Esophagus mucosa (tissue), 1 donor: Measurements from ENCODE around the gene FBF1. TPM values are rescaled to one million over a fixed set of nuclear protein-coding genes. Genes with fewer than 3 reads are reported as not detected.
A peak's percentile ranks its signal among the peaks of the same experiment; 100 is the strongest.
"Not testable (repeated sequence)": the region's sequence is repeated elsewhere in the genome, so short reads cannot be mapped to it uniquely, and the experiment has no call there.

ENCODE experiments used
- ATAC-seq: fragments of 200-7000 bp; cut with Tn5 transposase; one replicate; pipeline ENCODE4 v1.9.1; 2020
- total RNA-seq: library from RNA; stranded (reverse); gene quantifications from one replicate; pipeline ENCODE4 v1.2.4, GENCODE V29; 2023
- donor health status: DM: yes; HTN: yes; CAD: no.

FBF1 gene
- total RNA-seq, 1 donor from 2014 or later: 7.8 TPM

GRCh38 chr17:75895370-75896155 is 45.3 kb downstream of the FBF1 start:
- ATAC-seq: peak; percentile 12

GRCh38 chr17:75894049-75894733 is 46.7 kb downstream of the FBF1 start:
- no peak for ATAC-seq

GRCh38 chr17:75893305-75894048 is 47.4 kb downstream of the FBF1 start:
- ATAC-seq: no peak

- ATAC-seq: no peak
Measured at GRCh38 chr17:75892556-75893224, 48.2 kb downstream of the FBF1 start.

GRCh38 chr17:75891605-75892555 is 49.0 kb downstream of the FBF1 start:
- no peak for ATAC-seq

GRCh38 chr17:75891022-75891604 is 49.7 kb downstream of the FBF1 start:
- no peak for ATAC-seq

GRCh38 chr17:75889454-75889853 is 51.4 kb downstream of the FBF1 start:
- ATAC-seq: peak; percentile 15

GRCh38 chr17:75888484-75888883 is 52.4 kb downstream of the FBF1 start:
- ATAC-seq: no peak

- not testable (repeated sequence) for ATAC-seq
Measured at GRCh38 chr17:75885860-75886259, 55.0 kb downstream of the FBF1 start.

GRCh38 chr17:75885431-75885830 is 55.4 kb downstream of the FBF1 start:
- ATAC-seq: no peak

GRCh38 chr17:75881678-75882454 is 59.0 kb downstream of the FBF1 start:
- ATAC-seq: no peak

- ATAC-seq: no peak
Measured at GRCh38 chr17:75880266-75880665, 60.6 kb downstream of the FBF1 start.

GRCh38 chr17:75878174-75878998 is 62.5 kb downstream of the FBF1 start, which contains the start of gene TRIM47:
TRIM47 (minus strand) TSS chr17:75878581; CDS start chr17:75878548, 33 bp downstream.
- ATAC-seq: peak; percentile 39

GRCh38 chr17:75877752-75878173 is 63.1 kb downstream of the FBF1 start:
- peak; percentile 68 for ATAC-seq

GRCh38 chr17:75876938-75877751 is 63.7 kb downstream of the FBF1 start:
- peak; percentile 7 for ATAC-seq

- ATAC-seq: no peak
Measured at GRCh38 chr17:75876190-75876937, 64.5 kb downstream of the FBF1 start.

- peak; percentile 45 for ATAC-seq
Measured at GRCh38 chr17:75875940-75876189, 65.0 kb downstream of the FBF1 start.
